Mesodermal cell (in vitro differentiated cells): Measurements from ENCODE around the gene ZGPAT.

Experiments
- H3K27ac ChIP-seq: 2 replicates; pipeline ENCODE4 v1.7.0; 2013; ENCODE audit warnings: mild to moderate bottlenecking, low read depth, low read length, moderate library complexity; ENCODE audit not compliant: severe bottlenecking
- H3K36me3 ChIP-seq: 2 replicates; pipeline ENCODE4 v1.7.1; 2013; ENCODE audit warnings: mild to moderate bottlenecking, low read length, moderate library complexity; ENCODE audit not compliant: control insufficient read depth, insufficient read depth
- H3K4me1 ChIP-seq: one replicate; pipeline ENCODE4 v1.7.1; 2013; ENCODE audit warnings: mild to moderate bottlenecking, low read length; ENCODE audit not compliant: insufficient read depth, control insufficient read depth, poor library complexity, severe bottlenecking
- H3K4me3 ChIP-seq: 2 replicates; pipeline ENCODE4 v1.7.0; 2013; ENCODE audit warnings: low read length, control low read depth, mild to moderate bottlenecking; ENCODE audit not compliant: insufficient read depth, poor library complexity, severe bottlenecking; ENCODE audit errors: extremely low read depth
- H3K9me3 ChIP-seq: 2 replicates; pipeline ENCODE4 v1.7.1; 2013; ENCODE audit warnings: mild to moderate bottlenecking, low read length, moderate library complexity; ENCODE audit not compliant: control insufficient read depth
- WGBS, 2 experiments: methylation state at CpG; one replicate each; pipeline ENCODE4 v1.1.5; 2013; ENCODE audit warnings: missing lambda C conversion rate in 2 of 2; ENCODE audit not compliant: insufficient coverage in 2 of 2; 5-methylcytosine and 5-hydroxymethylcytosine counted together

Gene ZGPAT

GRCh38 chr20:63688228-63689045, 19.4 kb upstream of the ZGPAT start:
- no peak overlapping the region for H3K27ac ChIP-seq
- H3K36me3 ChIP-seq: no peaks in the 10 kb centered on the region
- WGBS, 2 experiments: 92 to 95% methylated on average over 19 to 28 of the region's 31 CpGs

DNA sequence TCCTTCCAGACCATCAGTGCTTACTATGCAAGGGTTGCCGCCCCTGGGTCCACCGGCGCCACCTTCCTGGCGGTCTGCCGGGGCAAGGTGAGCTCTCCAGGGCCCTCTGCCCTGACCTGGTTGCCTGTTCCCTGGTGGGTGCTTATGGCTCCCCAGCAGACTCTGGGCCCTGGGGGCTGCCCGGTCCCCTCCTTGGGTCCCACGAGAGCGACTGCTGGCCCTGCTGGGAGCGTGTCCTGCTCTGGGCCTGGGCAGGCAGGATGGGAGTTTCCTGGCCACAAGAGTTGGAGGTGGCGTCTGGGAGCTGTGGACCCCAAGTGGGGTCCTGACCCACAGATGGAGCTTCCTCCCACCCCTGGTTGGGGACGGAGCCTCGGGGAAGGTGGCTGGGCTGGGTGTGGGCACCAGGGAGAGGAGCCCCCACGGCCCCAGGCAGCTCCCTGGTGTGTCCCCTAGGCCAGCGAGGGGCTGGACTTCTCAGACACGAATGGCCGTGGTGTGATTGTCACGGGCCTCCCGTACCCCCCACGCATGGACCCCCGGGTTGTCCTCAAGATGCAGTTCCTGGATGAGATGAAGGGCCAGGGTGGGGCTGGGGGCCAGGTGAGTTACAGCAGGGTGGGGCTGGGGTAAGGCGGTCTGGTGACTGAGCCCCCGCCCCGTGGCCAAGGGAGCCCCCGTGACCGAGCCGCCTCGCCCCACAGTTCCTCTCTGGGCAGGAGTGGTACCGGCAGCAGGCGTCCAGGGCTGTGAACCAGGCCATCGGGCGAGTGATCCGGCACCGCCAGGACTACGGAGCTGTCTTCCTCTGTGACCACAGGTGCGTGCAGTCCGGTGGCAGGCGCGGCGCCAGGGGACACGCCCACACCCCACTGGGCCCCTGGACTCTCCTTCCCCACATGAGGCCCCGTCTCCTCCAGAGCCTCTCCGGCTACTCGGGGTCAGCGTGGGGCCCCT, 18.5 kb upstream of the ZGPAT start:
- Histone ChIP-seq H3K4me3 (no peak overlapping the region), H3K9me3 (no peaks in the 10 kb centered on the region), H3K27ac (no peak overlapping the region), H3K36me3 (peaks cover 2% of the 10 kb centered on the region), H3K4me1 (peaks cover 17% of the 10 kb centered on the region)
- 98% methylated on average over 38 to 44 of the region's 44 CpGs for WGBS, 2 experiments

More at GRCh38 chr20:63688228-63689045, 19.4 kb upstream of the ZGPAT start:
- H3K4me1 ChIP-seq: peaks cover 17% of the 10 kb centered on the region
- H3K9me3 ChIP-seq: no peaks in the 10 kb centered on the region
- no peak overlapping the region for H3K4me3 ChIP-seq

GRCh38 chr20:63690003-63690897, 17.6 kb upstream of the ZGPAT start:
- 90 to 96% methylated on average over 22 to 35 of the region's 40 CpGs for WGBS, 2 experiments
- Histone ChIP-seq H3K4me1 (peaks cover 17% of the 10 kb centered on the region), H3K27ac (no peak overlapping the region), H3K4me3 (no peak overlapping the region), H3K9me3 (no peaks in the 10 kb centered on the region), H3K36me3 (peaks cover 6% of the 10 kb centered on the region)

- no peak overlapping the region for H3K4me3 ChIP-seq
- peaks cover 15% of the 10 kb centered on the region for H3K4me1 ChIP-seq
- 96 to 97% methylated on average over 17 to 22 of the region's 24 CpGs for WGBS, 2 experiments
- H3K9me3 ChIP-seq: no peaks in the 10 kb centered on the region
- H3K27ac ChIP-seq: no peak overlapping the region
- peaks cover 6% of the 10 kb centered on the region for H3K36me3 ChIP-seq
Observed at GRCh38 chr20:63690898-63691710, 16.7 kb upstream of the ZGPAT start.

GRCh38 chr20:63691711-63692435, 16.0 kb upstream of the ZGPAT start:
- Histone ChIP-seq H3K9me3 (no peaks in the 10 kb centered on the region), H3K4me1 (peaks cover 10% of the 10 kb centered on the region), H3K27ac (peak overlapping the region; percentile 16), H3K36me3 (peaks cover 6% of the 10 kb centered on the region), H3K4me3 (no peak overlapping the region)
- WGBS, 2 experiments: 93 to 94% methylated on average over 18 to 21 of the region's 21 CpGs

DNA sequence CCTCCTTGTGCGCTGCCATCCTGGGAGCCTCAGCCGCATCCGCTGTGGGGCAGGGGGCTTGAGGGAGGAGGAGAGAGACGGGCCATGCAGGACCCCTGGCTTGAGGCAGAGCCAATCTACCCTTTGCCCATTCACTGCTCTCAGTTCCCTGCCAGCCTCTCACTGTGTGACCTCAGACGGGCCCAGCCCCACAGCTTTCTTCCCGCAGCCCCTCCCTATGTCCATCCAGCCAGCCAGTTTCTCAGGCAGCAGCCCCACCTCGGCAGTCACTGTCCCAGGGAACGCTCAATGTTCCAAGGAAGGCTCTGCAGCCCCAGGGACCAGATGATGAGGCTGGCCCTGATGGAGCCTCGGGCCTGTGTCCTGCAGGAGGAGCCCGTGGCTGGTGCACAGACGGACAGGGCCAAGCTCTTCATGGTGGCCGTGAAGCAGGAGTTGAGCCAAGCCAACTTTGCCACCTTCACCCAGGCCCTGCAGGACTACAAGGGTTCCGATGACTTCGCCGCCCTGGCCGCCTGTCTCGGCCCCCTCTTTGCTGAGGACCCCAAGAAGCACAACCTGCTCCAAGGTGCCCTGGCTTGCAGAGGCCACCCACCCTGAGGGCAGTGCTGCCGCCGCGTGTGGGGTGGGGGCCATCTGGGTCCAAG, 15.3 kb upstream of the ZGPAT start:
- Histone ChIP-seq H3K27ac (peak overlapping the region; percentile 16), H3K4me3 (no peak overlapping the region), H3K9me3 (no peaks in the 10 kb centered on the region), H3K4me1 (peaks cover 5% of the 10 kb centered on the region), H3K36me3 (peaks cover 6% of the 10 kb centered on the region)
- 92 to 94% methylated on average over 15 to 17 of the region's 20 CpGs for WGBS, 2 experiments

DNA sequence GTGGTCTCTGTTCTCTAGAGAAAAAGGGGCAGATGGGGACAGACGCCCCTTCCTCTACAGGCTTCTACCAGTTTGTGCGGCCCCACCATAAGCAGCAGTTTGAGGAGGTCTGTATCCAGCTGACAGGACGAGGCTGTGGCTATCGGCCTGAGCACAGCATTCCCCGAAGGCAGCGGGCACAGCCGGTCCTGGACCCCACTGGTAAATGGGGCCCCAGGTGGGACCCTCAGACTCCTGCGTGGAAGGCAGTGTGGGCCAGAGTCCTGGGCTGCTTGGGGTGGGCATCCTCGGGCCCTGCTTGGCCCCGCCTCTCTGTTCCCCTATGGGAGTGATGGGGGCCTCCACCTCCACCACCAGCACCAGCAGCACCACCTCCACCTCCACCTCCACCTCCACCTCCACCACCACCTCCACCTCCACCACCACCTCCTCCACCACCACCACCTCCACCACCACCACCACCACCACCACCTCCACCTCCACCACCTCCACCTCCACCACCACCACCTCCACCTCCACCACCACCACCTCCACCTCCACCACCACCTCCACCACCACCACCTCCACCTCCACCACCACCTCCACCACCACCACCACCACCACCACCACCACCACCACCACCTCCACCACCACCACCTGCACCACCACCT, 14.6 kb upstream of the ZGPAT start:
- Histone ChIP-seq H3K4me3 (no peak overlapping the region), H3K4me1 (peaks cover 11% of the 10 kb centered on the region), H3K36me3 (peaks cover 6% of the 10 kb centered on the region), H3K9me3 (no peaks in the 10 kb centered on the region), H3K27ac (no peak overlapping the region)
- 97 to 100% methylated on average over 7 to 8 of the region's 10 CpGs for WGBS, 2 experiments

GRCh38 chr20:63693733-63694583, 13.9 kb upstream of the ZGPAT start:
- Histone ChIP-seq H3K27ac (no peak overlapping the region), H3K36me3 (peaks cover 6% of the 10 kb centered on the region), H3K4me3 (no peak overlapping the region), H3K9me3 (no peaks in the 10 kb centered on the region), H3K4me1 (peaks cover 18% of the 10 kb centered on the region)
- WGBS, 2 experiments: 95 to 96% methylated on average over 12 to 21 of the region's 21 CpGs
